ENCODE measurements around the gene ECEL1. TPM values are rescaled to one million over a fixed set of nuclear protein-coding genes. Genes with fewer than 3 reads are reported as not detected.

The ECEL1 gene
- total RNA-seq, 1 experiment from 2014 or later: not detected

GRCh38 chr2:232484628-232485347, 2.8 kb downstream of the ECEL1 start:
- no peak for DNase-seq (ENCODE audit: low spot score)

GRCh38 chr2:232483923-232484627, 3.6 kb downstream of the ECEL1 start:
- DNase-seq (ENCODE audit: low spot score): no peak

- no peak for DNase-seq (ENCODE audit: low spot score)
Measured at GRCh38 chr2:232483311-232483922, 4.2 kb downstream of the ECEL1 start.

- no peak for DNase-seq (ENCODE audit: low spot score)
Measured at GRCh38 chr2:232482301-232483238, 5.1 kb downstream of the ECEL1 start.

DNA sequence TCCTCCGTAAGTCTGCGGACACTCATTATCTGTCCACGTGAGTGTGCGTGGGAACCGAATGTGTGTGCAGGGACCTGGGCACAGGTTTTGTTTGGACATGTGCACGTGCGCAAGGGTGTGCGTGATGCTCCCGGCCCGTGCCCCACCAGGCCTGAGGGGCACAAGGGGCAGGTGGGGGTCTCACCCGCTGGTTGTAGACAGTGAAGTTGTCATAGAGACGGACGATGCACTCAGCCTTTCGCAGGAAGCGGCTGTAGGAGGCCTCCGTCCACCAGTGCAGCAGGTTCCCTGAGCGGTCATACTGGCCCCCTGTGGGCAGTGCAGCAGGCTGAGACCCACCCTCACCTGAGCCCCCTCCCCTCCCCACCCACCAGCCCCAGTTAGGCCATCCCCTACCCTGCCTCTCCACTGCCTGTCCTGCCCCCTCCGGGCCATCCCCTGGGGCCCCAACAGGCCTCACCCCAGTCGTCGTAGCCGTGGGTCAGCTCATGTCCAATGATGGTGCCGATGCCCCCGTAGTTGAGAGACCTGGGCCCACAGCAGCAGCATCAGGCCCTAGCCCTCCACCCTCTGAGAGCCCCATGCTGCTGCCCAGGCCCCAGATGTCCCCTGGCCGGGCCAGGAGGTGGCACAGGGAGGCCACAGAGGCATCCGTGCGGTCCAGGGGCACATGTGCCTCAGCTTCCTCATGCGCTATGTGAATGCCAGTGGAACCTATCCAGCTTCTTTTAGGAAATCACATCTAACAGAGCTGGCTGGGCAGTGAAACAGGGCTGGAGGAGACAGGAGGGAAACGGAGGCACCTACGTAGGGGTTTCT, 6.1 kb downstream of the ECEL1 start:
- DNase-seq (ENCODE audit: low spot score): no peak

DNA sequence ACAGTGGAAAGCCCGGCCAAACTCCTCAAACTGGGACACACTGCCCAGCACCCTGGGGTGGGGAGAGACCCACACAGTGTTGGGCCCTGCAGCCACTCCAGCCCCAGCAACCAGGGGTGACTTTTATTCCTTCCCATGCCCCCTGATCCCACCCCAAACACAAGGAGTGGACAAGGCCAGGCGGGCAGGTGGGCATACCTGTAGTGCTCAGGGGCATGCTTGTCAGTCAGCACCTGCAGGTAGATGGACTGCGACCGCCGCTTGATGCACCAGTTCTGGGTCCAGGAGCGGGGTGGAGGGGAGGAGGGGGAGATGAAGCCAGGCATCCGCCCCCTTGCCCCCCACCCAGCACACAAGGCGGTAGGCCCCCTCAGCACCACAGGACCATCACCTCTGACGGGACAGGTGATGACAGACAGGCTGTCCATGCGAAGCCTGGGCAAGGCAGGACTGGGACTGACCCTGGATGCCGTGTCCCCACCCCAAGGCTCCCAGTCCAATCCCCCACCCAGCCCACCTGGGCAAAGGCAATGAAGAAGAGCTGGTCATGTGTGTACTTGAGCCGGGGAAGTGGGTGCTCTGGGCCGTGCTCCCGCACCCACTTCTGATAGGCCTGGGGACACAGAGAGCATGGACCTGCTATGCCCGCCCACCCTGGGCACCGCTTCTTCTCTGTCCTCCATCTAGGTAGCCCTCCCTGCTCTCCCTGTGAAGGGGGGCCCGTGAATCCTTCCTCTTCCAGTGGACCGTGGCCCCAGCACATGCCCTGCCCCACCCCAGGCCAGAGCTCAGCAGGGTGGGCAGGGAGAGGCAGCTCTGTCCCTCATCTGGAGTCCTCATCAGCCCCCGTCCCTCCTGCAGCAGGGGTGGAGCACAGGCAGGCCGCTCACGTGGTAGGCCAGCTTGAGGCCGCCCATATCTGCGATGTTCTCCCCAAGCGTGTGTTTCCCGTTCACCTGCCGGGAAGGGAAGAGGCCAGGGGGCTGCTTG, 7.1 kb downstream of the ECEL1 start:
- no peak for DNase-seq (ENCODE audit: low spot score)

GRCh38 chr2:232479341-232480200, 8.1 kb downstream of the ECEL1 start:
- no peak for DNase-seq (ENCODE audit: low spot score)

GRCh38 chr2:232478571-232479340, 8.9 kb downstream of the ECEL1 start:
- DNase-seq (ENCODE audit: low spot score): no peak

DNA sequence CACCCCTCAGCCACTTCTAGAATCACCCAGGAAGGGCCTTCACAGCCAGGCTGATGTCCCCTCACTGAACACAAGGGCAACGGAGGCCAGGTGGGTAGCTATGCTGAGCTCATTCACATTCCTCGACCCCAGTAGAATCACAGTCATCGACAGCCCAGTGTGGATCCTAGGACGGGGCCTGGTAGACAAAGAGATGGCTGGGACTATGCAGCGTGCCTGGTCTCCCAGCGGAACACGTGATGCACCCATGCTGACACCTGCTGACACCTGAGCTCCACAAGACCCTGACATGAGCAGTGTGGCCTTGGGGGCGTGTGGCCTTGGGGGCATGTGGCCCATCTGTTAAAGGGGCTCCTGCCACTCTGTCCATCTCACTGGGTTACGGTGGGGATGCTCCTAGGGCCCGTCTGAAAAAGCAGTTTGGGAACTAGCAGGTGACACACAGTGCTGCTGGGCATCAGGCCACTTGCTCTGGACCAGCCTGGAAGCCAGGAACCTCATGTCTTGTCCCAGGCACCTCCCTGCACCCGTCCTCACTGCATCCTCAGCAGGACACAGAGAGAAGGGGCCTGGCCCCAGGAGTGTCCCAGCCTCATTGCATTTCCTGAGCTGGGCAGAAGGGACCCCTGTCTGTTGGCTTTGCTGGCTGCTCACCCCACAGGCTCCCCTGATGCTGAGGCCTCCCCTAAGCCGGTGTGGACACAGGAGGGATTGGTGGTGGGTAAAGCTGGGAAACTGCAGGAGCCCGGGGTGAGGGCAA, 9.7 kb downstream of the ECEL1 start:
- no peak for DNase-seq (ENCODE audit: low spot score)

DNA sequence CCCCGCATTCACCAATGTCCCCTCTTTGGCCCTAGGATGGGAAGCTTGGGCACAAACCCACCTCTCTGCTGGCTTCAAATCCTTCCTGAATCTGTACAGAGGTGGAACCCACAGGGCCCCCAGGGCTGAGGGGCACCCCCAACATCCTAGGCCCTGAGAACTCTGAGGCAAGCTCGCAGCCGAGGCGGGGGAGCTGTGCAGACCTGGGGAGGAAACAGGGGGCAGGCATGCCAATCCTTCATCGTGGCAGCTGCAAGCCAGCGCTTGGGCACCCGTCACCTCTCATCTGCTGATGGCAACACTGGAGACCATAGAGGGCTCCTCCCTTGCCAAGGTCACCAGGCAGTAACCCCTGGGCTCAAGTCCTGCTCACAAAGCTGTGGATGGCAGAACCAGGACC, 10.8 kb downstream of the ECEL1 start:
- DNase-seq (ENCODE audit: low spot score): no peak

- DNase-seq (ENCODE audit: low spot score): no peak
Measured at GRCh38 chr2:232476045-232476444, 11.6 kb downstream of the ECEL1 start.

GRCh38 chr2:232473467-232473890, 14.2 kb downstream of the ECEL1 start:
- DNase-seq (ENCODE audit: low spot score): no peak

GRCh38 chr2:232466221-232466620, 21.4 kb downstream of the ECEL1 start:
- DNase-seq (ENCODE audit: low spot score): no peak

DNA sequence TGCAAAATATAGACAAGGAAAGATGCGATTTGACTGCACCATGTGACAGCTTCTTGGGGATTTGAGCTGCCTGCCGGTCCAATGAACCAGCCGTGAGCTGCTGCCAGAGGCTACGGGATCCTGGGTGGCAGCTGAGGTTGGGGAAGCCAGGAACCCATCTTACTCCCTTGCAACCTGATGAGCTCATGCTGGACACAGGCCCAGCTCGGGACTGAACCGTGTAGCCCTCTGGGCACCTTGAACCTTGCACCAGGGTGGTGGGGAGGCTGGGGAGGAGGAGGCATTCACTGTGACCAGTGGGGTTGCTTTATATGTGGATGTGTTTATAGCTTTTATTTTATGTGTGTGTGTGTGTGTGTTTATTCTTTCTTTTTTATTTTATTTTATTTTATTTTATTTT, 22.6 kb downstream of the ECEL1 start:
- no peak for DNase-seq (ENCODE audit: low spot score)

DNA sequence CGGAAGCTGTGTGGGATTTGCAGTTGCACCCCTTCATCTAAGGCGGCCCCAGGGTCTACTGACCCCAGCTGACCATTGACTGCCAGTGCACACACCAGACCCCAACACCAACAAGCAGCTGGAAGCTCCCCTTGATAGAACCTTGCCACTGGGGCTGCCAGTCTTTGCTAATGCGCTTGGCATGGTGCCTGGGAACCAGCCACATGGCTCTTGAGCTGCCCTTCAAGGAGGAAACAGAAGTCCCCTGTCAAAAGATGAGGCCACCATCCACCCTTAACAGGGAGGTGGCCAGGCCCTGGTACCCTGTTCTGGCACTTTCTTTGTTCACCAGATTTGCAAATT, 23.1 kb downstream of the ECEL1 start:
- no peak for DNase-seq (ENCODE audit: low spot score)

DNA sequence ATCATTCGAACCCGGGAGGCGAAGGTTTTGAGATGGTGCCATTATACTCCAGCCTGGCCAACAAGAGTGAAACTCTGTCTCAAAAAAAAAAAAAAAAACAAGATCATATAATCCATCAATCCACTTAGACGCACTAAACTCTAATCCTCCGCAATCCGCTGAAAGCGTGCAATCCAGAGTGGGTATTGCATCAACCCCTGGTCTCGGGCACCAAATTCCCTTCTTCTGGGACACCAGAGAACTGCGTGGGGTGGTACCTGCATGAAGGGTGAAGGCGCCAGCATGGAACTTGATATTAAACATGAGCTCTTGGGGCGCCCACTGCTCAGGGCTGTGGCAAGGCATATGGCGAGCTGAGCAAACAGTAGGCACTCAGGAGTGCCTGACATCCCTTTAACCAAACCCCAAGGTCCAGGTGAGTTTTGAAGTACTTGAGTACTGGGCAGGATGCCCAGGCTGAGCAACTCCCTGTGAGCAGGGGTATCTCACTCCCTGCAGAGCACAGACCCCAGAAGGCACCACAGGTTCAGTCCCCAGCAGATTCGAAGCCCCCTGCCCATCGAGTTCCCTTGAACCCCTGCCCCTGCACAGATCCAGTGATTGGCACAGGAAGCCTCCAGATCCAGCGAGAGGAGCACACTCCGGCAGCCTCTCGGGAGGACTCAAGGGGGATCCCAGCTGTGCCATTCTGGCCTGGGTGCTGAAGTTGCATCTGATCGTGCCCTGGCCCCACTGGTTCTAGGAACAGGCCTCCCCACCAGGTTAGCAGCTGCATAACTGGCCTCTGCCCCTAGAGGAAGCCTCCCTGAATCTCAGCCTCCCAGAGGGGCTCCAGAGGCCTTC, 23.7 kb downstream of the ECEL1 start:
- no peak for DNase-seq (ENCODE audit: low spot score)
